ENCODE data around the gene ATOH8.
"Not testable (repeated sequence)": the region's sequence is repeated elsewhere in the genome, so short reads cannot be mapped to it uniquely, and the experiment has no call there.

The ATOH8 gene

DNA sequence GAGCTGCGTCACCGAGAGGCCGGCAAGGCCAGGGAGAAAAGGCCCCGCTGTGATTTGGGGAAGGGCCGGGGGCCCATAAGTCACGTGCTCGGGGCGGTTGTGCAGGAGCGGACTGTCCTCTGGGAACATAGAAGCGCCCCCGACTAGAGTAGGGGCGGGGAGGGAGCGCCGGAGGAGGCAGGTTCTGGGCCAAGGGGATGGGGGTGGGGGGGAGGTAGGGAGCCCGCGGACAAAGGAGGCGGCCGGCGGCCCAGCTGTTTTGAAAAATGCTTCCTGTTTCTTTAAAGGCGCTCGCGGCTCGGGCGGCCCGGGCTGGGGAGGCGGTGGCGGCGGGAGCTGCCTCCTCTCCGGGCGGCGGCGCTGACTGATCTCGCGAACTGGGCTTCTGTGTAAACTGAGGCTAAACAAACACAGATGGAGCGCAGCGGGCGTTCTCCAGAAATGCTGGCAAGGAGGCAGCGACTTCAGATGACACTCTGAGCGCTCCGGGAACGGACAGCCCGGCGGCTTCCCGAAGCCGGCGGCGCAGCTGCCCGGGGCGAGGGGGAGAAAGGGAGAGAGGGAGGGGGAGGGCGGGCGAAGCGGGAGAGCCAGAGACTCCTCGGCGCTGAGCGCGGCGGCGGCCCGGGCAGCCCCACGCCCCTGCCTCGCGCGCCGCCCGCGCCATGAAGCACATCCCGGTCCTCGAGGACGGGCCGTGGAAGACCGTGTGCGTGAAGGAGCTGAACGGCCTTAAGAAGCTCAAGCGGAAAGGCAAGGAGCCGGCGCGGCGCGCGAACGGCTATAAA is at the start of gene ATOH8:
Gene ATOH8 (plus strand): TSS at position 467 of the 788 bp plus-strand sequence. CDS start 199 bp downstream, at position 666.
- DNase-seq (ENCODE audit: low spot score), result peak; percentile 65

GRCh38 chr2:85704038-85704437 is 49.8 kb upstream of the ATOH8 start:
- DNase-seq (ENCODE audit: low spot score), result no peak

- DNase-seq (ENCODE audit: low spot score), result no peak
Observed at GRCh38 chr2:85704800-85705679, 48.8 kb upstream of the ATOH8 start.

DNA sequence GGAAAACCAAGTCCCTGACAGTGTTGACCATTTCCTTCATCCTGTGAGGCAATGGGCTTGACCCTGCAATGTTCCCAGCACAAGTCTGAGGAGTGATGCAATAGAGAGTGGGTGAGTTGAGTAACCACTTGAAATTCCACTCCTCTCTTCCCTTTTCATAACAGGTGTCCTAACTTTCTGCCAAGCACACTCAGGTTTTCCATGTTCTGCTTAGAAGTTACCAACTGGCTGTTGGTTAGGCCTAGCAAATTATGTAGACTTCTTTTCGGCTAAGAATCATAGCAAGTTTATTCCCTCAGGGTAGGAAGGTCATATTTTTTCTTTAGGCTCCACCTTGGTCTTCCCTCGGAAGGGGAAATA is 48.1 kb upstream of the ATOH8 start:
- peak; percentile 71 for DNase-seq (ENCODE audit: low spot score)

- DNase-seq (ENCODE audit: low spot score), result no peak
Observed at GRCh38 chr2:85706063-85706462, 47.7 kb upstream of the ATOH8 start.

- no peak for DNase-seq (ENCODE audit: low spot score)
Observed at GRCh38 chr2:85706599-85707296, 47.0 kb upstream of the ATOH8 start.

- DNase-seq (ENCODE audit: low spot score), result peak; percentile 79
Observed at GRCh38 chr2:85707304-85707703, 46.5 kb upstream of the ATOH8 start.

- DNase-seq (ENCODE audit: low spot score), result no peak
Observed at GRCh38 chr2:85708641-85709040, 45.1 kb upstream of the ATOH8 start.

DNA sequence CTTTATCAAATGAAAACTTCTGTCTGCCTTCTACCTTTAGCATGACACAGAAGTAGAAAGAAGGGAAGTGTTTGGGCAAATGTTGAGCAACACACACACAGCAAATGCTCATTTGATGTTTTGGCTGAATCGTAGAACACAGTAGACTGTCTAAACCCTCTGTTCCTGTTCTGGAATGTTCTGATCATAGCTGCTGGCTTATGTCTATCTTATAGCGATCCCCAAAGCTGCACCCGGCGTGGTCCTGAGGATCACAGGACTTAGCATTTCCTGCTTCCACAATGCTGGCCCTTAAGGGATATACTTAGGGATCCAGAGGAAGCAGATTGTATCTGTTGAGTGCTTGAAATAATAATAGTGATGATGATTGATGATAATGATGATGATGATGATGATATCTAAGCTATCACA is 44.4 kb upstream of the ATOH8 start:
- DNase-seq (ENCODE audit: low spot score), result no peak

DNA sequence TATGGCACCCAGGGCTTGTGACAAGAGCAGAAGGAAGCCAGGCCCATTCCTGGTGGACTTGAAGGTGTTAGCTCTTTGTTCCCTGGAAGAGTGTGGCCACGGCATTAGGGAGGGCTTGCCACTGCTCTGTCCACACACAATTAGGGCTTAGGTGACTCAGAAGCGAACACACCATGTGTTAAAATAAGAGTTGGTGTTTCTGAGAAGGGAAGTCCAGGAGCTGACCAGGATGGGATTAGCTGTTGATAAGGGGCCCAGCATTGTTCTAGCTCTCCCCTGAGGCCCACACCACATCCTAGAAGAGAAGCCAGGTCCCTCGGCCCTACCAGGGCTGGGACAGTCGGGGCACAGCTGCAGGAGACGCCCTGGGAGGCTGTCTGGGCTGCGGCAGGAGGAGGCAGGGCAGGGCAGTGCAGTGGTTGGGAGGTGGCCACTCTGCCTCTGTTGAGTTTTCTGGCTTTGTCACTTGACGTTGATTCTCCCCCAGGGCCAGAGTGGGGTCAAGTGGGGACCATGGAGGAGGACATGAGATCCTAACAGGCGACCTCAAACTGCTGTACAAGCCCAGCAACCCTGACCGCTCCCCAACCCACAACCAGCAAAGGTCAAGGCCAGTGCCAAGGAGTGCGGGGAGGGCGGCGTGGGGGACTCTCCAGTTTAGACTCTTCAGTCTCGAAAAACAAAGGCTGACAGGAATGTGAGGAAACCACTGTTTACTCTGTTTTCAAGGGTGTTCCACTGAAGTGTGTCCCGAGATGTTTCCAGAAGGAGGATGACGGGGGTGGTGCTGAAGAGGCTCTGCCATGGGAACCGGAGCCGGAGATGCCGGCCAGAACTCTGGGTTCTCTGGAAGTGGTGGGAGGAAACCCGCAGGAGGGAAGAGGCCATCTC is 42.9 kb upstream of the ATOH8 start:
- no peak for DNase-seq (ENCODE audit: low spot score)

DNA sequence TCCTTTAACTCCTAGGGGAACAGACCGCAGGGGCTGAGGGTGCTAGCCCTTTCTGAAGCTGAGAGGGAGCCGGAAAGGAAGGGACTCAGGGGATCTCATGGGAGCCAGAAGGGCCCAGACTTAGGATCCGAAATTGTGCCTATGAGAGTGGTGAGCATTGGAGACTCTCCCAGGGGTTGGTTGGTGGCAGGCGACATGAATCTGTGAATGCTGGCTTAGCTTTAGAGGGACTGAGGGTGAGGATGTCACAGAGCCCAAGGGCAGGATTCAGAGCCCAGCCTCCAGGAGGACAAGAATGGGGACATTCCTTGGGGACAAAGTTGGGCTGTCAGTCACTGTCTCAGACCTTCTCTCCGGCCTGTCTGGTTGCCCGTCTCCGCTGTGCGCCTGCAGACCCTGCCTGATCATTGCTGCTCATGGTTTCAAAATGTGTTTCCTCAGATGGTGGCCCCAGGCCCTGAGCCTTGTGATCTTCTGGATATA is 42.2 kb upstream of the ATOH8 start:
- DNase-seq (ENCODE audit: low spot score), result no peak

DNA sequence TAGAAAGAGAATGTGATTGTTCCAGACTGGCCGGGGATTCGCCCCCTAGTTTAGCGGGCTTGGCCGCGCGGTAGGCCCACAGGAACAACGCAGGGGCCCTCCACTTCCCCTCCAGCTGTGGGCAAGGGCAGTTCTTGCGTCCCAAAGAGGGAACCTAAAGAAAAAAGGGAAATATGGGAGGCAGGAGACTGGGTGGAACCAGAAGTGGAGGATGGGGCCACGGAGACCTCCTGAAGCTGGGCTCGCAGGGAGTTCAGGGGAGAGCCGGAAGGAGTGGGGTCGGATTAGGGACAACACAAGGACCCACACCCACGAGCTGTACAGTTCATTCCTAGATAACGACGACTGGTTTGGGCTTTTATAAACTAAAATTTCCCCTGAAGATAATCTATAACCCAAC is 41.5 kb upstream of the ATOH8 start:
- no peak for DNase-seq (ENCODE audit: low spot score)

DNA sequence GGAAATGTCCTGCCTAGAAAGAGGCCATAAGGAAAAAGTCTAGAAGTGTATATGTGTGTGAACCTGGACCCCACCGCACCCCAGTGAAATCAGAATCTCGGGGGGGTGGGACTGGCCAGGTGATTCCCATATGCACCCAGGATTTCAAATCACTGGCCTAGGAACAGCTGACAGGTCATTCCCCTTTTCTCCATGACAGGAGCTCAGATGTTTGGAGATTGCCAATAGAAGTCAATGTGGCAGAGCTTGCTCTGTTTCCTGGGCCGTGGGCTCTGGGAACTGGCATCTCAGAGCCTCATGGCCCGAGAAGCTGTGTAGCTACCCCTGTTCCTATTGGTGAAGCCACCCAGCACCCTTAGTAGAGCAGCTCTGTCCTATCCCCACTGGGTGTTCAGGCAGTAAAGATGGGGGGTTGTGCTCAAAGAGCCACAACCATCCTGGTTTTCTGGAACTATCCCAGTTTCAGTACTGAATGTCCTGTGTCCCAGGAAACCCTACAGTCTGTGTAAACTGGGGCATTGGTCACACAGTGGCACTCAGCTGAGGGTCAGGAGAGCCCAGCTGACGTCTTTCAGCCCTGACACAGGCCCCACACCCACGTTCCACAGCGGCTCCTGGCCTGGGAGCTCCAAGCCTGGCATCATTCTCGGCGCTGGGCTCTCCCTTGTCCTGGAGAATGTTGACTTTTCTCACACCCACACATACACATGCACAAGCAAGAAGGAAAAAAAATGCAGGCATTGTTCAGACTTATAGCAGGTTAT is 40.8 kb upstream of the ATOH8 start:
- no peak for DNase-seq (ENCODE audit: low spot score)

DNA sequence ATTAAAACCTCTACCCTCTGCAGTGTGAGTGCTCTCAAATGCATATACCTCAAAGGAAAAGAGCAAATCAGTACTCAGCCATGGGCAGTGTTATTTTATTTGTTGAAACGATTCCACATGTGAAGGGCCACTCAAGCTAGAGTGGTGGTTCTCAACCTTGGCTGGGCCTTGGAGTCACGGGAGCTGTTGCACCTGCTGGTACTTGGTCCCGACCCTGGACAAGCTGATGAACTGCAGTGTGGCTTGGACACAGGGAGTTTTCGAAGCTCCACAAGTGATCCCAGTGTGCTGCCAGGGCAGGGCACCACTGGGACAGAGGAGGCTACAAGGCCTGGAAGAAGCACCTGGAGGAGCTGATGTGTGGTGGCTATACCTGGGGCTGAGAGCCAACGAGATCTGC is 40.0 kb upstream of the ATOH8 start:
- DNase-seq (ENCODE audit: low spot score), result no peak

GRCh38 chr2:85714421-85714820 is 39.4 kb upstream of the ATOH8 start:
- DNase-seq (ENCODE audit: low spot score), result not testable (repeated sequence)

DNA sequence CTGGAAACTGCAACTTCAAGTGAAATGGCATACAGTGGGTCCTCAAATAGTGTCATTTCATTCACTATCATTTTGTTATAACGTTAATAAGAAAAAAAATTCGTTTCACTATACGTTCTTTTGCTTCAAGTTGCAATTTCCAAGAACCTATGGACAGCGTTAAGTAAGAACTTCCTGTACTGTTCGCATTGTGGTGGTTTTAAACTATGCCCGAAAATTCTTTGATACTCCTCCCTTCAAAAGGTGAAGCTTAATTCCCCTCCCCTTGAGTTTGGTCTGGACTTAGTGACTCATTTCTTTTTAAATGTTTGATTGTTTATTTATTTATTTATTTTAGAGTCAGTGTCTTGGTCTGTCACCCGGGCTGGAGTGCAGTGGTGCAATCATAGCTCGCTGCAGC is 39.0 kb upstream of the ATOH8 start:
- no peak for DNase-seq (ENCODE audit: low spot score)

GRCh38 chr2:85716346-85716914 is 37.4 kb upstream of the ATOH8 start:
- DNase-seq (ENCODE audit: low spot score), result no peak

GRCh38 chr2:85717308-85718008 is 36.3 kb upstream of the ATOH8 start:
- DNase-seq (ENCODE audit: low spot score), result no peak

DNA sequence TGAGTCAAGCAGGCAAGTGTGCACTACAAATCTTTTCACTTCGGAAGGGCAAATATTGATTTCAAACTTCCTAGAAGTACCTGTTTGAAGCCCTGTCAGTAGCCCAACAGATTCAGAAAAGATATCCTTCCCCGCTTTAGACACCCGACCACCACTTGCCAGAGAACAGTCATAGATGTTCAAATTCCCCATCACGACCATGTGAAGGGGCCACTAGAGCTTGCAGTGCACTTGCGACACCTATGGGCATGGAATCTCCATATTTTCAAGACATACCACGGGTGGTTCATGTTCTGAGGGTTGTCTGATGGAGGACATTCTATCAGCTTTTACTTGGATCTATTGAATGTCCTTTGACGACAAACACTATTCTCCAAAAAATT is 35.8 kb upstream of the ATOH8 start:
- no peak for DNase-seq (ENCODE audit: low spot score)
